ENCODE data around the gene UTS2.

DNA sequence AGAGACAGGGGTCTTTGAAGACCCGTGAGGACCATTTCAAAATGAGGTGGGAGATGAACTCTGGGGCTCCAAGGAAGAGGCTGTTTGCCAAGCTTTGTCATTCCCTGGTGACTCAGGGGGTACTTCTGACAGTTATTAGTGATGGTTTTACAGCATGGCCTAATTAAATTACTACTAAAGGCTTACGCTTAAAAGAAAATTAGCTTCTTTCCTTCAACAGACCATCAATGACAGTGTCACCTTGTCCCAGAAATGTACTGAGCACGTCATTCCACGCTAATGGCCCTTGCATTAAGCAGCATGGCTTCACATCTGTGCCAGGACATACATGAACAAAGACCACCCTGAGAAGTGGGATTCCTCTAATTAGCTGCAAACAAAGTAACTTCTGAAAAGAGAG lies 5.1 kb upstream of the UTS2 start:
- TF ChIP-seq POLR2A (IDR thresholded peaks at IDR 0.05) = no peak
- TF ChIP-seq, protein P1, sequence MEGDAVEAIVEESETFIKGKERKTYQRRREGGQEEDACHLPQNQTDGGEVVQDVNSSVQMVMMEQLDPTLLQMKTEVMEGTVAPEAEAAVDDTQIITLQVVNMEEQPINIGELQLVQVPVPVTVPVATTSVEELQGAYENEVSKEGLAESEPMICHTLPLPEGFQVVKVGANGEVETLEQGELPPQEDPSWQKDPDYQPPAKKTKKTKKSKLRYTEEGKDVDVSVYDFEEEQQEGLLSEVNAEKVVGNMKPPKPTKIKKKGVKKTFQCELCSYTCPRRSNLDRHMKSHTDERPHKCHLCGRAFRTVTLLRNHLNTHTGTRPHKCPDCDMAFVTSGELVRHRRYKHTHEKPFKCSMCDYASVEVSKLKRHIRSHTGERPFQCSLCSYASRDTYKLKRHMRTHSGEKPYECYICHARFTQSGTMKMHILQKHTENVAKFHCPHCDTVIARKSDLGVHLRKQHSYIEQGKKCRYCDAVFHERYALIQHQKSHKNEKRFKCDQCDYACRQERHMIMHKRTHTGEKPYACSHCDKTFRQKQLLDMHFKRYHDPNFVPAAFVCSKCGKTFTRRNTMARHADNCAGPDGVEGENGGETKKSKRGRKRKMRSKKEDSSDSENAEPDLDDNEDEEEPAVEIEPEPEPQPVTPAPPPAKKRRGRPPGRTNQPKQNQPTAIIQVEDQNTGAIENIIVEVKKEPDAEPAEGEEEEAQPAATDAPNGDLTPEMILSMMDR (IDR thresholded peaks at IDR 0.05) = no peak
